Transverse colon (tissue), 4 donors: Measurements from ENCODE around the gene UQCRH.

Experiments used
- CTCF ChIP-seq, 5 experiments: fragments of 200-600 bp in 3 of 5; fragments of 450-650 bp in 2 of 5; sonication (generic) in 3 of 5; IDR thresholded peaks; 1 replicate in 2 of 5; 2 replicates in 3 of 5; pipeline ENCODE4 v1.5.1; 2016 to 2017; ENCODE audit warnings: antibody characterized with exemption in 5 of 5, inconsistent platforms in 3 of 5, mild to moderate bottlenecking in 2 of 5, moderate library complexity in 1 of 5
- EP300 ChIP-seq: sonication (generic); formaldehyde crosslinking; IDR thresholded peaks from one replicate; pipeline ENCODE4 v1.6.1; 2017; ENCODE audit warnings: antibody characterized with exemption, low read depth
- POLR2A ChIP-seq: fragments of 450-650 bp; IDR thresholded peaks from one replicate; pipeline ENCODE4 v1.6.1; 2016; ENCODE audit warnings: antibody characterized with exemption, mild to moderate bottlenecking, moderate library complexity
- POLR2AphosphoS5 ChIP-seq, 3 donors: sonication (generic); formaldehyde crosslinking; IDR thresholded peaks; one replicate each; pipeline ENCODE4 v1.6.1; 2016; ENCODE audit warnings: antibody characterized with exemption in 3 of 3

DNA sequence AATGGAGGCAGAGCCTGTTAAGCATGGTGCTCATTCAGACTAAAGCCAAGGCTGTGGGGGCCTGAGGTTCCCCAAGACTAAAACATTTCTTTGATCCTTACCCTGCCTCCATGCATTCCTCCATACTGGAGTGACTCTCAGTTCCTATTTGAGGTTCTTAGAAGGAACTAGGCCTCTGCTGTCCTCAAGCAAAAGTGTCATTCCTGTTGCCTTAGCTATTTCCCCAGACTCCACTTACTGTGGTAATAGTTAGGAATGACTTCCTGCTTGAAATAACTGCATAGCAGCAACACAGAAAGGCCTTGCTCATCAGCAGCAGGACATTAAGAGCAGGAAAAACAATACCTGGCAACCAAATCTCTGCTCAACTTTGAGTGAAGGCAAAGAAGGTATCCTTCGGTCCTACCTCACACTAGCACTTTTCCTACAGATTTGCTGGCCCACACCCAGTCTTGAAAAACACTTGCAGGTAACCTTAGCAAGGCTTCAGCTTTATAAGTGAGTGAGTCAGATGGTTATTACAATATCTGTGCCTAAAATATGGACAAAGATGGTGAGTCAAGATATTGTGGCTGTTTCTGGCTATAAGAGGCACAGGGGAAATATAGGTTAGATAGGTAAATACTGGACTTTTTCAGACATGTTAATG is 14.9 kb upstream of the UQCRH start:
- TF ChIP-seq CTCF (IDR thresholded peaks at IDR 0.05) (no peak), POLR2AphosphoS5 (IDR thresholded peaks at IDR 0.05) (no peak), POLR2A (no peak), EP300 (no peak)
